Stimulated activated CD4-positive, alpha-beta T cell treated with anti-CD3 and anti-CD28 coated beads, Interleukin-1b, Interleukin-23, amount 100 ng/mL, for 1 hour (primary cell): Measurements from ENCODE around the gene RNASEH1.
"Not testable (repeated sequence)": the region's sequence is repeated elsewhere in the genome, so short reads cannot be mapped to it uniquely, and the experiment has no call there.

Experiments
- DNase-seq, 2 donors: peaks; one replicate each; pipeline ENCODE4 v3.0.0-alpha.2; 2020; ENCODE audit warnings: low read depth in 2 of 2

The RNASEH1 gene

GRCh38 chr2:3519255-3520205 lies 38.6 kb downstream of the RNASEH1 start, which contains the start of gene ADI1:
Gene ADI1 (minus strand): TSS chr2:3519531. CDS start chr2:3519487, 44 bp downstream.
- DNase-seq, result peak; percentile 25 to 43

DNA sequence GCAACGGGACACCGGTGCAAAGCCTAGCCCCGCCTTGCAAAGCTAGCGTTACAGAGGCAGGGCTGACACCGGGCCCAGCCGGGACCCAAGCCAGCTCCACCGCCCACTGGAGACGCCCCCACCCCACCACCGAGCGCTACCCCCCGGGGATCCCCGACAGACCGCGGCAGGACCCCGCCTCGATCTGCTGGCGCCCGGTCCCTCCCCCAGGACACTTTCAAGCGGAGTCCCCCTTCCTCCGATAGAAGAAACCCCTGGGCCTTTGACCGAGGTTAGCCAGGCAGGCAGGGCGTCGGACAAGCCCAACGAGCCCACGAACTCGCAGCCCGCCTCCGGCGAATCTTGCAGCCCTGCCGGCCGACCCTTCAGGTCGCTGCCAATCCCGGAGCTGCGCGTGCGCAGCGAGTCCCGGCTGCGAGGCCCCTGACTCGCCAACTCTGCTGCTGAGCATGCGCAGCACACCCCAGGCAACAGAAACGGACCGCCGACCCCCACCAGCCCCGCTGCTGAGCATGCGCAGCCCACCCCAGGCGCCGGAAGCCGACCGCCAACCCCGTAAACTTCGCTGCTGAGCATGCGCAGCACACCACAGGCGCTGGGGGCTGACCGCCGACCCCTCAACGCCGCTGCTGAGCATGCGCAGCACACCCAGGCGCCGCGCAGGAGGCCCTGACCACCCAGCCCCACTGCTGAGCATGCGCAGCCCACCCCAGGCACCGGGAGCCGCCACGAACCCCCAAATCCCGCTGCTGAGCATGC lies 39.5 kb downstream of the RNASEH1 start:
- peak; percentile 93 to 98 for DNase-seq

GRCh38 chr2:3517948-3518495 lies 40.1 kb downstream of the RNASEH1 start:
- no peak for DNase-seq

- DNase-seq, result no peak
Measured at GRCh38 chr2:3516831-3517230, 41.3 kb downstream of the RNASEH1 start.

DNA sequence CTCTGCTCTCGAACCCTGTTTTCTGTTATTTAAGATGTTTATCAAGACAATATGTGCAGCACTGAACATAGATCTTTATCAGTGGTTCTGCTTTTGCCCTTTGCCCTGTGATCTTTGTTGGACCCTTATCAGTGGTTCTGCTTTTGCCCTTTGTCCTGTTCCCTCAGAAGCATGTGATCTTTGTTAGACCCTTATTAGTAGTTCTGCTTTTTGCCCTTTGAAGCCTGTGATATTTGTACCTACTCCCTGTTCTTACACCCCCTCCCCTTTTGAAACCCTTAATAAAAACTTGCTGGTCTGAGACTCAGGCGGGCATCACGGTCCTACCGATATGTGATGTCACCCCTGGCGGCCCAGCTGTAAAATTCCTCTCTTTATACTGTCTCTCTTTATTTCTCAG lies 42.7 kb downstream of the RNASEH1 start:
- not testable (repeated sequence) for DNase-seq

- DNase-seq, result no peak
Measured at GRCh38 chr2:3513026-3513810, 44.9 kb downstream of the RNASEH1 start.

DNA sequence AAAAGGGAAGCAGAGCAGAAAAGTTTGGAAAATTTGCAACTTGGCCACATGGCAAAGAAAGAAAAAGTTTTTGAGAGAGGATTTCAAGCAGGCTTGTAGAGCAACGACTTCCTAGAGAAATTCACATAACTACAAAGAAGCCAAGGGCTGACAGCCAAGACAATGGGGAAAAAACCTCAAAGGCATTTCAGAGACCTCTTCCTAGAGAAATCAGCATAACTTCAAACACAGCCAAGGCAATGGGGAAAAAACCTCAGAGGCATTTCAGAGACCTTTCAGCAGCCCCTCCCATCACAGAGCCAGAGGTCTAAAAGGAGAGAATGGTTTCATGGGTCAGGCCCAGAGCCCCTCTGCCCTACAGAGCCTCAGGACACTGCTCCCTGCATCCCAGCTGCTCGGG lies 46.0 kb downstream of the RNASEH1 start:
- DNase-seq, result no peak

DNA sequence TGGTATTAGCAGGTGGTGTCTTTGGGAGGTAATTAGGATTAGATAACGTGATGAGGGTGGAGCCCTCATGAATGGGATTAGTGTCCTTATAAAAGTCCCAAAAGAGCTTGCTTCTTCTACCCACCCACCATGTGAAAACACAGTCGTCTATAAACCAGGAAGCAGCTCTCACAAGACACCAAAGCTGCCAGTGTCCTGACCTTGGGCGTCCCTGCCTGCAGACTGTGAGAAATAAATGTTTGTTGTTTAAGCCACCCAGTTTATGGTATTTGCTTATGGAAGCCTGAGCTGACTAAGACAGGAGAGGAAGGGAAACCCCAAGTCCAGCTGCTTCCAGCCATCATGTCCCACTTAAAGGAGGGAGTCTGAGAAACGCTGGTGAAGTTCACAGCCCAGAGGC lies 52.4 kb downstream of the RNASEH1 start:
- DNase-seq, result no peak

DNA sequence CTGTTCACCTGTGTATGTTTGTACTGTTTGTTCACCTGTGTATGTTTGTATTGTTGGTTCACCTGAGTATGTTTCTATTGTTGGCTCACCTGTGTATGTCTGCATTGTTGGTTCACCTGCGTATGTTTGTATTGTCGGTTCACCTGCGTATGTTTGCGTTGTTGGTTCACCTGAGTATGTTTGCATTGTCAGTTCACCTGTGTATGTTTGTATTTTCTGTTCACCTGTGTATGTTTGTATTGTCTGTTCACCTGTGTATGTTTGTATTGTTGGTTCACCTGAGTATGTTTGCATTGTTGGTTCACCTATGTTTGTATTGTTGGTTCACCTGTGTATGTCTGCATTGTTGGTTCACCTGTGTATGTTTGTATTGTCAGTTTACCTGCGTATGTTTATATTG lies 53.4 kb downstream of the RNASEH1 start:
- no peak for DNase-seq

GRCh38 chr2:3503483-3503882 lies 54.6 kb downstream of the RNASEH1 start:
- no peak for DNase-seq

- DNase-seq, result no peak
Measured at GRCh38 chr2:3503046-3503445, 55.1 kb downstream of the RNASEH1 start.

GRCh38 chr2:3500326-3500899 lies 57.7 kb downstream of the RNASEH1 start:
- no peak for DNase-seq

- no peak for DNase-seq
Measured at GRCh38 chr2:3498783-3499394, 59.2 kb downstream of the RNASEH1 start.

DNA sequence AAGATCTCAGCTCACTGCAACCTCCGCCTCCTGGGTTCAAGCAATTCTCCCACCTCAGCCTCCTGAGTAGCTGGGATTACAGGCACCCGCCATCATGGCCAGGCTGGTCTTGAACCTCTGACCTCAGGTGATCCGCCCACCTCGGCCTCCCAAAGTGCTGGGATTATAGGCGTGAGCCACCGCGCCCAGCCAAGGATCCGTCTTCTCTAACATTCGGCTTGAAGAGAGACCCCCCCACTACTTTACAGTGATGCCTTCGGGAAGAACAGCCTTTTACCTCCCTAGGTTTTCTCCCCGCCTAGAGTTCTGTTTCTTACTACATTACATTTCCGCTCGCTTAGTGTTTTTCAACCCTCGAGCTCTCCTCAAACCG lies 61.4 kb downstream of the RNASEH1 start:
- not testable (repeated sequence) for DNase-seq
